VCaP (cell line): Measurements from ENCODE around the gene CPNE5.

ENCODE experiments used
- H3K27ac ChIP-seq: fragments of 450-650 bp; 2 replicates; pipeline ENCODE4 v1.5.1; 2017
- CTCF ChIP-seq: fragments of 450-650 bp; conservative IDR thresholded peaks from 2 replicates; pipeline ENCODE4 v1.5.1; 2017; ENCODE audit warnings: mild to moderate bottlenecking, moderate library complexity

CPNE5 gene

GRCh38 chr6:36803482-36803881 lies 35.8 kb downstream of the CPNE5 start:
- H3K27ac ChIP-seq: no peak overlapping the region
- TF ChIP-seq CTCF: no peak

GRCh38 chr6:36800223-36801076 lies 38.8 kb downstream of the CPNE5 start:
- TF ChIP-seq CTCF: no peak
- no peak overlapping the region for H3K27ac ChIP-seq

- TF ChIP-seq CTCF: no peak
These were observed 40.4 kb downstream of the CPNE5 start for GRCh38 chr6:36798852-36799251.

GRCh38 chr6:36797653-36798052 lies 41.6 kb downstream of the CPNE5 start:
- no peak overlapping the region for H3K27ac ChIP-seq
- TF ChIP-seq CTCF: no peak

More at GRCh38 chr6:36798852-36799251, 40.4 kb downstream of the CPNE5 start:
- no peak overlapping the region for H3K27ac ChIP-seq

GRCh38 chr6:36797055-36797454 lies 42.2 kb downstream of the CPNE5 start:
- TF ChIP-seq CTCF: no peak
- H3K27ac ChIP-seq: no peak overlapping the region

- no peak for TF ChIP-seq CTCF
These were observed 44.6 kb downstream of the CPNE5 start for GRCh38 chr6:36794713-36795065.

GRCh38 chr6:36793913-36794712 lies 45.1 kb downstream of the CPNE5 start:
- H3K27ac ChIP-seq: no peak overlapping the region
- no peak for TF ChIP-seq CTCF

More at GRCh38 chr6:36794713-36795065, 44.6 kb downstream of the CPNE5 start:
- H3K27ac ChIP-seq: no peak overlapping the region
